Measurements from ENCODE around the gene HYAL3. TPM values are rescaled to one million over a fixed set of nuclear protein-coding genes. Genes with fewer than 3 reads are reported as not detected.

HYAL3 gene
- total and polyA plus RNA-seq, 11 donors: 1.0 to 3.2 (median 1.6) TPM

DNA sequence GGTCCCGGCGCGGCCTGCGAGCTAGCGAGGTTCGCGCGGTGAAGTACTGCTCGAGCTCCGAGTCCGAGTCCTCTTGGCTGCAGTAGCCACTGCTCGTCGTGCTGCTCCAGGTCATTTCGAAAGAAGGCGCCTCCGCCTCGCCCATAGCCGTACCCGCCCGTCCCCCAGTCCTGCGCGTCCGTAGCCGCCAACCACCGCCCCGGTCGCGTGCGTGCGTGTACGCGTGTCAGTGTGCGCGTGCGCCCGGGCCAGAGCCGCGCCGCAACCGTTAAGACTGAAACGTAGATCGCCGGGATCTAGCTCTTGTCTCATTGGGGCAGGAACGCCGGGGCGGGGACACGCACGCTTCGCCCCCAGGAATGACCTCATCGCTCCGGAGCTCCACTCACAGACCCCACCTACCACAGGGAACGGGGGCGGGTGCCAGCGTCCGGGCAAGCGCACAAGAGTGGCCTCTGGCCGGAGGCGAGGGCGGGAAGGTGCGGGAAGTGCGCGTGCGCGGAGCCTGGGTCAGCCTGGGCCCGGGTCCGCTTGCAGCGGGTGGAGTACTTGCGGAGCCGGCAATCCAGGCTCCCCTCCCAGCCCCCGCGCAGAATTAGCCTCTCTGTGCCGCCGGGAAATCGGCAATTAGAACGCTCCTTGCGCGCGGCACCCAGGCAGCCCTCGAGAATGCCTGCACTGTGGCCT, 38.1 kb upstream of the HYAL3 start:
- Histone ChIP-seq H3K4me1 (peaks cover 13 to 88% (median 72%) of the 10 kb centered on the region in 12 donors), H3K36me3 (peaks cover 0 to 25% (median 2%) of the 10 kb centered on the region in 9 donors), H3K4me3 (peak overlapping the region; percentile 70 to 97 (median 92)), H3K27ac (peak overlapping the region; percentile 92 to 100 (median 98)), H3K9me3 (no peaks in the 10 kb centered on the region), H3K27me3 (peaks cover 0 to 4% (median 0%) of the 10 kb centered on the region in 9 donors)
- ATAC-seq: peak; percentile 85 to 90 (median 86)
- WGBS, 4 donors: 0 to 3% (median 1%) methylated on average over 31 to 79 of the region's 79 CpGs
- TF ChIP-seq POLR2A (IDR thresholded peaks at IDR 0.05): peak; percentile 64 to 93
- TF ChIP-seq, protein P1, sequence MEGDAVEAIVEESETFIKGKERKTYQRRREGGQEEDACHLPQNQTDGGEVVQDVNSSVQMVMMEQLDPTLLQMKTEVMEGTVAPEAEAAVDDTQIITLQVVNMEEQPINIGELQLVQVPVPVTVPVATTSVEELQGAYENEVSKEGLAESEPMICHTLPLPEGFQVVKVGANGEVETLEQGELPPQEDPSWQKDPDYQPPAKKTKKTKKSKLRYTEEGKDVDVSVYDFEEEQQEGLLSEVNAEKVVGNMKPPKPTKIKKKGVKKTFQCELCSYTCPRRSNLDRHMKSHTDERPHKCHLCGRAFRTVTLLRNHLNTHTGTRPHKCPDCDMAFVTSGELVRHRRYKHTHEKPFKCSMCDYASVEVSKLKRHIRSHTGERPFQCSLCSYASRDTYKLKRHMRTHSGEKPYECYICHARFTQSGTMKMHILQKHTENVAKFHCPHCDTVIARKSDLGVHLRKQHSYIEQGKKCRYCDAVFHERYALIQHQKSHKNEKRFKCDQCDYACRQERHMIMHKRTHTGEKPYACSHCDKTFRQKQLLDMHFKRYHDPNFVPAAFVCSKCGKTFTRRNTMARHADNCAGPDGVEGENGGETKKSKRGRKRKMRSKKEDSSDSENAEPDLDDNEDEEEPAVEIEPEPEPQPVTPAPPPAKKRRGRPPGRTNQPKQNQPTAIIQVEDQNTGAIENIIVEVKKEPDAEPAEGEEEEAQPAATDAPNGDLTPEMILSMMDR (IDR thresholded peaks at IDR 0.05): no peak
- intact Hi-C loops (cut with DNase I): loop anchor here in 1 of 10 donors (1.0 kb wide), 1 partner anchor 34 kb away; the partner anchor contains the start of gene HYAL1
- peak; percentile 100 for DNase-seq

GRCh38 chr3:50336452-50337174, 37.4 kb upstream of the HYAL3 start:
- Histone ChIP-seq H3K9me3 (no peaks in the 10 kb centered on the region), H3K27ac (peak overlapping the region; percentile 92 to 100 (median 98)), H3K27me3 (peaks cover 0 to 4% (median 0%) of the 10 kb centered on the region in 9 donors), H3K36me3 (peaks cover 0 to 32% (median 8%) of the 10 kb centered on the region in 9 donors), H3K4me1 (peaks cover 13 to 87% (median 73%) of the 10 kb centered on the region in 12 donors), H3K4me3 (peak overlapping the region; percentile 70 to 97 (median 92))
- TF ChIP-seq, protein P1 (IDR thresholded peaks at IDR 0.05): no peak
- no peak for TF ChIP-seq POLR2A (IDR thresholded peaks at IDR 0.05)
- peak in 2 of 4 donors; percentile 0 for ATAC-seq
- 0 to 1% (median 0%) methylated on average over 20 to 31 of the region's 31 CpGs for WGBS, 4 donors
- no peak for DNase-seq
- intact Hi-C loops (cut with DNase I): loop anchor here in 1 of 10 donors (1.0 kb wide), 1 partner anchor 33 kb away; the partner anchor contains the start of gene HYAL1

GRCh38 chr3:50334339-50335075, 35.3 kb upstream of the HYAL3 start:
- Histone ChIP-seq H3K27me3 (no peaks in the 10 kb centered on the region), H3K36me3 (peaks cover 0 to 53% (median 29%) of the 10 kb centered on the region in 9 donors), H3K4me3 (peak overlapping the region in 11 of 12 donors; percentile 5 to 97 (median 92)), H3K9me3 (no peaks in the 10 kb centered on the region), H3K4me1 (peaks cover 8 to 66% (median 56%) of the 10 kb centered on the region in 12 donors), H3K27ac (peak overlapping the region; percentile 92 to 100 (median 98))
- TF ChIP-seq POLR2A (IDR thresholded peaks at IDR 0.05): no peak
- ATAC-seq: peak in 1 of 4 donors; percentile 1
- intact Hi-C loops (cut with DNase I): no loop called here
- 34 to 60% (median 49%) methylated on average over 5 of the region's 5 CpGs for WGBS, 4 donors
- DNase-seq: no peak

GRCh38 chr3:50333744-50334328, 34.6 kb upstream of the HYAL3 start:
- intact Hi-C loops (cut with DNase I): no loop called here
- Histone ChIP-seq H3K27me3 (no peaks in the 10 kb centered on the region), H3K27ac (peak overlapping the region; percentile 92 to 100 (median 98)), H3K4me1 (peaks cover 8 to 61% (median 52%) of the 10 kb centered on the region in 12 donors), H3K4me3 (peak overlapping the region in 11 of 12 donors; percentile 5 to 97 (median 92)), H3K36me3 (peaks cover 0 to 59% (median 34%) of the 10 kb centered on the region in 9 donors), H3K9me3 (no peaks in the 10 kb centered on the region)
- TF ChIP-seq, protein P1 (IDR thresholded peaks at IDR 0.05): no peak
- peak in 1 of 2 donors; percentile 58 for TF ChIP-seq POLR2A (IDR thresholded peaks at IDR 0.05)
- ATAC-seq: peak; percentile 45 to 70 (median 46)
- WGBS, 4 donors: 37 to 49% (median 43%) methylated on average over 12 of the region's 12 CpGs
- DNase-seq: peak; percentile 66 to 87 (median 86)
